GM18505 (cell line): Measurements from ENCODE around the gene KCTD16.

ENCODE experiments used
- ATAC-seq: cut with Tn5 transposase; IDR thresholded peaks from one replicate; pipeline ENCODE4 v1.9.1; 2021; ENCODE audit not compliant: unreplicated experiment
- POLR2A ChIP-seq: IDR thresholded peaks from 4 replicates; pipeline ENCODE4 v1.6.1; 2011; ENCODE audit warnings: borderline replicate concordance; ENCODE audit not compliant: insufficient read depth, insufficient read length; ENCODE audit errors: extremely low read depth

KCTD16 gene

DNA sequence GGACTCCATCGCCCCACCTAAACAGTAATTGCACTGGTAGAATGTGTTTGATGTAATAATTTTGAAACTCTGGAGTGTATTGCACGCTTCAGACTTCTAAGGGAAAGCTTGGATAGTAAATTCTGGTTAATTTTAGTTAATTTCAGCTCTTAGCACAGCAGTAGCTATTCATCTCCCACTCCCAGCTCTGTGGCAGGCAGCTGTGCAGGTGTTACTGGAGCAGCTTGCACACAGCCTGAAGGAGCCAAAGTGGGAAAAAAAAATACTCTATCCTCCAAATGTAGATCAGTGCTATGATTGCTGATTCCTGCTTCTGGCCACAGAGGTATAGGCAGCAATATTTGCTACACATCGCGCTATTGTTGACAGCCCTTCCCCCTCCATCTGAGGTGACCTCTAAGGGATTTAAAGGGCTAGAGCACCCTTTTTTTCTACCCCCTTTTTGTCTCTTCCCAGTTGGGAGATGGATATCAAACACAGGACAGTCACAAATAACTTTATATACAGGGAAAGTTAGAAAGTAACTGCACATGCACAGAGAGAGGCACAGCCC, 97.4 kb downstream of the KCTD16 start:
- TF ChIP-seq POLR2A = no peak
- ATAC-seq = no peak

DNA sequence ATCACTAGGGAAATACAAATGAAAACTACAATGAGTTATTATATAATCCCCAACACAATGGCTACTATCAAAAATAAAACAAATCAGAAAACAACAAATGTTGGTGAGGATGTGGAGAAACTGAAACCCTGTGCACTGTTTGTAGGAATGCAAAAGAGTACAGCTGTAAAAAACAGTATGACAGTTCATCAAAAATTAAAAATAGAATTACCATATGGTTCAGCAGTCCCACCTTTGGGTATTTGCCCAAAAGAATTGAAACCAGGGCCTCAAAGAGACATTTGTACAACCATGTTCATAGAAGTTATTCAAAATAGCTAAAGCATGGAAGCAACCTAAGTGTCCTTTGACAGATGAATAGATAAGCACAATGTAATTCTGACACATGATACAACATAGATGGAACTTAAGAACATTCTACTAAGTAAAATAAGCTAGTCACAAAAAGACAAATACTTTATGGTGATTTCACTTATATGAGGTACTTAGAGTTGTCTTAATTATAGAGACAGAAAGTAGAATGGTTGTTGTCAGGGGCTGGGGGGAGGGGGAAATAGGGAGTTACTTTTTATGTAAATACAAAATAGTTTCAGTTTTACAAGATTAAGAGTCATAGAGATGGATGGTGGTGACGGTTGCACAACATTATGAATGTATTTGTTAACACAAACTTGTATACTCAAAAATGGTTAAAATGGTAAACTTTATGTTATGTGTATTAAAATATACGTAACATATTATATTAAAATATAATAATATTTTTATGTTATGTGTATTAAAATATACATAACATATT, 102.8 kb downstream of the KCTD16 start:
- no peak for ATAC-seq
- no peak for TF ChIP-seq POLR2A

DNA sequence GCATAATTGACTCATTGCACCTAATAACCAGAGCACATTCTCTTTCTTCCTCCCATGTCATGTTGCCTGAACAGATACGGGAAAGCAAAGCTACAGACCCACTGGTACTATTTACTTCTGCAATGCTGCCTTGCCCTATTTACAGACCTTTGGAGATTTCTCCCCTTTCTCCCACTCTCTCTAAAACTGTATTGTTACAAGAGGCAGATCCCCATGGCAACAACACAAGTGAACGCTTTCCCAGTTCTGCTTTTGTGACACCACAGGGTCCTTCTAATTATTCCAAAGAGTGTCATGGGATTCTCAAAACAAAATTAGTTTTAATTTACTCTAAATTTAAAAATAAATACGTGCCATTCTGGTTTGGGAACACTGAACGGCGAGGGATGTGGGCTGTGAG, 104.7 kb downstream of the KCTD16 start:
- ATAC-seq = no peak
- no peak for TF ChIP-seq POLR2A

DNA sequence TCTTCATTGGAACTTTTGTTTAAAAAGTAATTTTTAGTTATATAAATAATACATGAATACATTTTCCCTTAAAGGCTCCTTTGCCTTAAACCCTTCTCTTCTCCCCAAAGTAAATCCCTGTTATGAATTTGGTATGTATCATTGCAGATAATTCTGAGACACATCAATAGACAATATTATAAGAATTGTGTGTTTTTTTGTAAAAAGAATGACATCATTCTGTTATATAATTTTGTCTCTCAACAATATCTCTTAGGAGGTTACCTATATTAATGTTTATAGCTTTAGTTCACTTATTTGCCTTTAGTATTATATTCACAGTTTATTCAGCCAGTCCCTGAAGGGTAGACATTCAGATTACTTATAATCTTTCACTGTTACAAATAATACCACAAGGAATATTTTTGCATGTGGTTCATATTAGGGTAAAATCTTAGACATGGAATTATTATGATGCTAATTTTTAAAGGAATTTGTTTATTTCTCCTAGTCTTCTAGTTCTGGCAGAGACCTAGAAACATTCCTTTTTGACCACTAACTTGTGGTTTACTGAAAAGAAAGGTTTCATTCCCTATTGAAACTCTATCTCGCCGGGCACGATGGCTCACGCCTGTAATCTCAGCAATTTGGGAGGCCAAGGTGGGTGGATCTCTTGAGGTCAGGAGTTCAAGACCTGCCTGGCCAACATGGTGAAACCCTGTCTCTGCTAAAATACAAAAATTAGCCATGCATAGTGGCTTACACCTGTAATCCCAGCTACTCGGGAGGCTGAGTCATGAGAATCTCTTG, 105.6 kb downstream of the KCTD16 start:
- ATAC-seq = no peak
- TF ChIP-seq POLR2A = no peak

DNA sequence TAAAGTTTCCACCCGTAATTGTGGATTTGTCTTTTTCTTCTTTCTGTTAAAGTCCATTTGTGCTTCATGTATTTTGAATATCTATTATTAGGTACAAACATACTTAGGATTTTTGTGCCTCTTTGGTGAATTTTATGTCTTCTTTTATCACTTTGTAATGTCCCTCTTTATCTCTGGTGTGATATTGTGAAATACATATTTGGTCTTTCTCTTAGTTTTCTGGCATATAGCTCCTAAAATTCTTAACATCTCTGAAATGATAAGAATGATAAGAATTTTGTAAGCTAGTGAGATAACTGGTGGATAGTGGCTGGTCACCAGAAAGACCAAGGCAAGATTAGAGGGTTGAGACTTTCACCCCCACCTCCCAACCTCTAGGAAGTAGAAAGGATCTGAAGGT, 111.1 kb downstream of the KCTD16 start:
- ATAC-seq = no peak
- no peak for TF ChIP-seq POLR2A

DNA sequence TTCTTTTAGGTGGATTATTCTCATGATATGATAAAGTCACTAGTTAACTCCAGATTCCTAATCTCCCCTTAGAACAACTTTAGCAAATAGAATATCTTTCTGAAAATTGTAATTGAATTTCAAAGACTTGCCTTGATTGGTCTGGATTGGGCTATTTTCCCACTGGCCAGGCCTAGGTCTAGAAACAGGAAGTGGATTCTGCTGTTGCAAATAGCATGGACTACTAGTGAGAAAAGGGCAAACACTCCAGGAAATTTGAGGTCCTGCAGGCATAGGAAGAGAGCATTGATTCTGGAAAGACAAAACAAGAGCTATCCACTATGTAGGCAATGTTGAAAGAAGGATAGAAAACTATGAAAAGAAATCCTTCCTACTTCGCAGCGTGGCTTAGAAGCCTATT, 113.4 kb downstream of the KCTD16 start:
- no peak for TF ChIP-seq POLR2A
- no peak for ATAC-seq

DNA sequence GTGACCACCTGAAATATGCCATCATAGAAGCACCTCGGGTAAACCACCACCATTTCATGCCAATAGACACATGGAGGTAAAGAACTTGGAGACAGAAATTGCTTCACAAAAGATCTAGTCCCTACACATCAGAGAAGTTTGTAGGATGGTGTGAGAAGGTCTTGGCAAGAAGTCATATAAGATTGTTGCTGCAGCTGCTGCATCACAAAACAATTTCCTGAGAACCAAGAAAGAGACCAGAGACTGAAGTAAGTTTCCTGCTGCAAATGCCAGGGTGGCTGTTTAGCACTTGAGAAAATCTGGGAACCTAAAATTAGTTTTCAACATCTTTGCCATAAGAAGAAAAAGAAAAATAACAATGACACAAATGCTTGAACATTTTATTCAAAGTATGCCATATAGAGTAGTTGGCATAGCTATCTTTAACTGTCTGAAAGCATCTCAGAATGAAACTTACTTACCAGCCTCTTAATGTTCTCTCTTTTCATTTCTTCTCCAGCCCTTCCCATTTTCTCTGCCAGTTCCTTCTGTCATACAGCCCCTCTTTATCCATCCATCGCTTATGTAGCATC, 114.3 kb downstream of the KCTD16 start:
- no peak for TF ChIP-seq POLR2A

DNA sequence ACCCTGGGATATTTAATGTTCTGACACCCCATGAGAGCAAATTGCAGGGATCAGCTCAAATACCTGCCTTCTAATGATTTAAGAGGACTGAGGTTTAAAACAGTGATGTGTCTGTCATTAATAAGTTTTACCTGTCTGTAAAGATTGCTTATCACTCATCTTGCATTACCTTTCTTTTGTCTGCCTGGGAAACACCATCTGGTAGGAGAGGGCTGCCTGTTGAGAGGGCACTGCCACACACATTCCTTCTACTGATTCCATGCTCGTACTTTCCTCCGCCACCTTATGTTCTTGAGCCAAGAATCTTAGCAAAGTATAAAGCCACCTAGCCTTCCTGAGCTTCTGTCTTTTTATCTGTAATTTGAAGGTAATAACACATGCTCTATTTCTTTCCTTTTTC, 118.6 kb downstream of the KCTD16 start:
- no peak for ATAC-seq
- TF ChIP-seq POLR2A = no peak

More for the DNA sequence above, 114.3 kb downstream of the KCTD16 start:
- ATAC-seq = no peak

DNA sequence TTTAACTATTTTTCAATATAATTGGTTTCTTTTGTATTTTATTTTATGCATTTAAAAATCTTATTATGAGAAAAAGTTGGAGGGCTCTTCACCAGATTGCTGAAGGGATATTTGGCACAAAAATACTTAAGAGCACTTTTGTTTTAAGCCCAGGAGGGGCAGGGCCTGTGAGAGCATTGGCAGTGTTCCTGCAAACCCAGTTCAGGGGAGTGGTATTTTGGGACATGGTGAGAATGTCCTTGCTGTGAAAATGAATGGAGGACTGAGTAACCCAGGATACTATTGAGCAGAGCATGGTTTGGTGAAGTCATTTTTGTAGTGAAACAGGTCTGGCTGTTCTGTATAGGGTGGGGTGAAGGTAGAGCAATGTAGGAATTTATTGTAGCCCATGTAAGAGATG, 121.4 kb downstream of the KCTD16 start:
- no peak for ATAC-seq
- TF ChIP-seq POLR2A = no peak

DNA sequence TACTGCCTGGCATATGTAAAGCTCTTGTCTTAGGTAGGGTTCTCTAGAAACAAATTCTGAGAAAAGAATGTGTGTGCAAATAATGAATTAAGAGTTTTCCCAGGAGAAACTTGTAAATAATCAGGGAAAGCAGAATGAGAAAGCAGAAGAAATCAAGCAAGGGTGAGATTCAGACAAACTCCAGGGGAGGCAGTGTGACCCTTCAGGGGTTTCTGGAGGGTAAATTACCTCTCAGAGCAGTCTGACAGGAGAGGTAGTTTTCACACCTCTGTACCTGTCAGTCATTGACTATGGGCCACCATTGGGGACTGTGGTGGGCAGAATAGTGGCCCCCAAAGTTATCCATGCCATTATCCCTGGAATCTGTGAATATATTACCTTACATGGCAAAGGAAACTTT, 124.6 kb downstream of the KCTD16 start:
- ATAC-seq = no peak
- no peak for TF ChIP-seq POLR2A

DNA sequence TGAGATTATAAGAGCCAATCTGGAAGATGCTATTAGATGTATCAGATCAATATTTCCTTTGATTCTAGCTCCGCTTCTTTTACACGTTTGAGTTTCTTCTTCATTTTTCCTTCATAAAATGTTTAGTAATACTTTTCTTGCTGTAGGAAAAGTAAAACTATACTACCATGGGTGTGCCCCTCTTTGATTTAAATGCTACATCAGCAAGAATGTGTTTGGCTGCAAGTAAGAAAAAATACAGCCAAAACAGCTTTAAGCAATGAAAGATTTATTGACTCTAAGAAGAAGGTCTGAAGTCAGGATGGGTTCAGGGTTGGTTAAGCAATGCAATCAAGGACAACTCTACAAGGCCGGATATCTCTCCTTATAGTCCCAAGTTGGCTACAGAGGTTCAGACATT, 126.4 kb downstream of the KCTD16 start:
- TF ChIP-seq POLR2A = no peak
- no peak for ATAC-seq

DNA sequence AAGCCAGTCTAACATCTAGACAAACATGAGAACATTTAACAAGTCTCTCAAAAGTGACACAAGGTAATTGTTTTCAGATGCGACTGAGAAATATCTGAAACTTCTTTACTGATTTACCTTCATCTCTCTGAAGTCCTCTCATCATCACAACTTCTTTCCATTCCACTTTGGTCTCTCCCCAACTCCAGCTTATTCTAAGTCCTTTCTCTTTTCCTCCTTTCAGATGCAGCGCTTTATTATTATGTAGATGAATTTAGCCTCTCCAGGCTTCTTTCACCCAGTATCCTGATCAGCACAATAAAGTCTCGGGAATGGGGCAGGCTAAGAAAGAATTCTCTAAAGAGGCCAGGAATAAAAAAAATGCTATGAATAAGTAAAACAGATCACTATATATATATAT, 128.0 kb downstream of the KCTD16 start:
- no peak for TF ChIP-seq POLR2A
- no peak for ATAC-seq

DNA sequence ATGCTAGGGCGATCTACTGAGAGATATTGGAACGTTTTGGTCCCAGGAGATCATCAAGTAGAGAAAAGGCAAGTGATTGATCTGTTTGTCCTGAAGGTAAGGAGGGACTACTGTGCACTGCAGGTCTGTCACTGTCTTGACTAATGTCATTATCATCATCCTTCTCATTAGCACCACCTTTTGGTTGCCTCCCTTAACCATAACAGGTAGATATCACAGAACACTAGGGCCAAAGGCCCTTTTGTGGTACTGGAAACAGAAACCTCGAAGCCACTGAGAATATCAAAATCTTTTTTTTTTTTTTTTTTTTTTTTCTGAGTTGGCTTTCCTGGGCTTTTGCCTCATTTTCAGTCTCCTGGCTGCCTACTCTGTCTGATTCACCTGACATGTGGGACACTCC, 134.0 kb downstream of the KCTD16 start:
- no peak for TF ChIP-seq POLR2A
- ATAC-seq = no peak
